Measurements from ENCODE around the gene WNT2.
"Not testable (repeated sequence)": the region's sequence is repeated elsewhere in the genome, so short reads cannot be mapped to it uniquely, and the experiment has no call there.

Gene WNT2

DNA sequence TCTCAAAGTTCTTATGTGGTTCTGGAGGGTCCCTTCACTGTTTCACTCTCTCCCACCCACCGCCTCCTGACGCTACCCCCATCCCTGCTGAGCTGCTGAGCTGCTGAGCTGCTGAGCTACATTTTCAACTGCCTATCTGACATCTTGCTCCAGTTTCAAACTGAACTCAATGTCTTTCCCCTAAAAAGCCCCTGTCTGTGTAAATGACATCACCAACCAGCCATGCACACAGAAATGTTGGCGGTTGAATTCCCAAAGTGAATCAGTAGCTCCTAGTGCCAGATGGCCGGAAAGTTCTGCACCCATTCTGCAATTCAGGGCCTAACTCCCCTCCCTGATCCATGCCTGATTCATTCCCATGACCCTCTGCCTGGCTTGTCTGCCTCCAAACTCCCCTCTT, 71.2 kb downstream of the WNT2 start:
- DNase-seq = no peak

DNA sequence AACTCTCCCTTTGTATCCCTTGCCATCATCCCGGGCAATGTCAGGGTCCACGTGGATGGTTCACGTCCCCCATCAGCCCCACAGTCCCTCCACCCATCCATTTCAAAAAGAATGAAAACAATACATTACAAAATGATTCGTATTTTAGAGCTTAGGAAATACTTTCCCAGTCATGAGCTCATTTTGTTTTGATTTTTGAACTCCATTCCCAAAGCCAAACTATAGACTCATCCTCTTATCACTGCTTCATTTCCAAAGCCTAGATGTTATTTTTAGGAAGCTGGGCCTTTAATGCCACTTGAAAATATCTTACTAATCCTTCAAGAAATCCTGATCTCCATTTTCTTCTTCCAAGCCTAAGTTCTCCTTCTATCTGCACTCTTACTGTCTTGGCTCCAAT, 72.1 kb downstream of the WNT2 start:
- DNase-seq = no peak

DNA sequence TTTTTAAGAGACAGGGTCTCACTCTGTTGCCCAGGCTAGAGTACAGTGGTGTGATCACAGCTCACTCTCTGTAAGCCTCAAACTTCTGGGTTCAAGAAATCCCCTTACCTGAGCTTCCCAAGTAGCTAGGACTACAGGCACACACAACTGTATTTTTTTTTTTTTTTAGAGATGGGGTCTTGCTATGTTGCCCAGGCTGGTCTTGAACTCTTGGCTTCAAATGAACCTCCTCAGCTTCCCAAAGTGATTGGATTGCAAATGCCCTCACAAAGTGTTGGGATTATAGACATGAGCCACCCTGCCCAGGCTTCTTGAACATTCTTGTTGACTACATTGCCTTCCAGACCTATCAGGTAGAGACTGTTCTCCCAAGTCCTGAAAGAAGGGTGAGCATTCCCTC, 72.6 kb downstream of the WNT2 start:
- no peak for DNase-seq

DNA sequence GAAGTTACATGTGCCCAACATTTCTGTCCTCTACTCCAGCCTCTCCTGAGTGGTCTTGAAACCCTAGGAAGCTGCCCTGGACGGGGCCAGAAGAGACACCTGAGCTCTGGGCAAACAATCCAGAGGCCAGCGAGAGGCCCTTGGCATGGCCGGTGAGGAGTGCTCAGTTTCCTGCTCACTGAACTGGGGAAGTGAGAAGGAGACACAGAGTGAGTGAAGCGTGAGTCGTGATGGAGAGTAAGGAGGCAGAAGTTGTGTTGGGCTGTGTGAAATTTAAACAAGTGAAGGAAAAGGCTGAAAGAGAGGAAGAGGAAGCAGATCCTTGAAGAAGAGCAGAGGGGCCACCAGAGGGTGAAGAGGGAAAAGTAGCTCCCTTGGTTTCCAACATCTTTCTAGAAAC, 73.2 kb downstream of the WNT2 start:
- DNase-seq = no peak

DNA sequence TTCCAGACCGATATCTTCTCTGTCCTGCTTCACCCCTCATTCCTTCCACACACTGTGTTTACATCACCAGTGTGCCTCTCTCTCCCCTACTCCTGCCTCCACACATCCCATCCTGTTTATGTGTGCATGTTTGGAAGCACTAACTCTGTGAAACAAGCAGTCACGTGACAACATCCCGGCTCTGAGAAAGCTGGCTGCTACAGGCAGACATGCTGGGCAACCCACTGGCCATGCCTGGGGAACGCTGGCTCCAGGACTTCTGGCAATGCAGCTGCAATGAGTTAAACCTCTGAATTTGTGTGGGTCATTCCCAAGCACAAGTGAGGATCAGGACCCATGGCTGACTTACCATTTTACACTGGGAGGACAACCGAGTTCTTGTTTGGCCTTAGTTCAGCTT, 74.0 kb downstream of the WNT2 start:
- no peak for DNase-seq

DNA sequence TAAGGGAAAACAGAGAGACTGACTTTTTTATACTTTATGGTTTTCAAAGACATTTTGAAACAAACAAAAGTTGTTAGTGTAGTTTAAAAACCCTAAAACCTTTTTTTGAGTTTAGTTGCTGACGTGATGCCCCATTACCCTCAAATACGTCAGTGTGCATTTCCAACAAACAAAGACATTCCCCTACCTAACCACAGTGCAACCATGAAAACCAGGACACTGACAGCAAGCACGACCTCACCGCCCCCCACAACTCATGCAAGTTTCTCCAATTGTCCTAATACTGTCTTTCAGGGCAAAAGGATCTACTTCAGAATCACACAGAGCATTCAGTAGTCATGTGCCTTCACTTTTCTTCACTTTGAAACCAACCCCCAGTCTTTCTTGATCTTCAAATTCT, 75.0 kb downstream of the WNT2 start:
- no peak for DNase-seq

DNA sequence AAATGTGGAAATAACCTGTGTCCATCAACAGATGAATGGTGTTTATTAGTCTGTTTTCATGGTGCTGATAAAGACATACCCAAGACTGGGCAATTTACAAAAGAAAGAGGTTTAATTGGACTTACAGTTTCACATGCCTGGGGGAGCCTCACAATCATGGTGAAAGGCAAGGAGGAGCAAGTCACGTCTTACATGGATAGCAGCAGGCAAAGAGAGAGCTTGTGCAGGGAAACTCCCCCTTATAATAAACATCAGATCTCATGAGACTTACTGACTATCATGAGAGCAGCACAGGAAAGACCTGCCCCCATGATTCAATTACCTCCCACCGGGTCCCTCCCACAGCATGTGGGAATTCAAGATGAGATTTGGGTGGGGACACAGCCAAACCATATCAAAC, 77.2 kb downstream of the WNT2 start:
- DNase-seq = not testable (repeated sequence)

DNA sequence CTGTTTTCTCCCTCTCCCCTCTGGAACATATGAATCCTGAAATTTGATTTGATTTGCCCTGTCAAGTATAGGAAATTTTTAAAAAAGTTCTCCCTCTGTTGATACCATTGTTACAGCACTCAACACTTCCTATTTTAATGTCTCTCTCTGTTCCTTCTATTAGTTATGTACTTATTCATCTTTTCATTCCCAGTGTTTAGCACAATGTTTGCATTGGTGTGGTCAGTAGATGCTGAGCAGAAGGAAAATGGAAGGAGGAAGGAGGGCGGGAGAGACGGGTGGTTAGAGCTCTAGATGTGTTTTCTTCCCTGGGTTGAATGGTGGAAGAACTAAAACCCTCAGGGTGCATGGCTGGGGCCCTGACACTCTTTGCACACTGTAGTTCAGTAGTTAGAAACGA, 79.5 kb downstream of the WNT2 start:
- no peak for DNase-seq

DNA sequence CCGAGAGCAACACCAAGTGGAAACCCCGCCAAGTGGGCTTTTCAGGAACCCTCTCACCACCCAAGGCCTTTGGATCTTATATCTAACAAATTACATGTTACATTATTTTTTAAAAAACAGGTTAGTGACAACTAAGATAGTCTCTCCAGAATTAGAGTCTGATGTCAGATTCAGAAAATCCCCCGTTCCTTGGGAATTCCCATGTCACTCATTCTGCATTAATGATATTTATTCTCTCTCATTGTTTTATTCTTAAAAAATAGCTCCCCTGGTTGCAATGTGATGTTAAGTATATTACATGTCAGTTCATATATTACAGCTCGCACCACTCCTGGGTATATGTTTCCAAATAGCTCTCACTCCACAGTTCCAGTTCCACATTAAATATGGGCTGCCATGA, 81.8 kb downstream of the WNT2 start:
- no peak for DNase-seq

DNA sequence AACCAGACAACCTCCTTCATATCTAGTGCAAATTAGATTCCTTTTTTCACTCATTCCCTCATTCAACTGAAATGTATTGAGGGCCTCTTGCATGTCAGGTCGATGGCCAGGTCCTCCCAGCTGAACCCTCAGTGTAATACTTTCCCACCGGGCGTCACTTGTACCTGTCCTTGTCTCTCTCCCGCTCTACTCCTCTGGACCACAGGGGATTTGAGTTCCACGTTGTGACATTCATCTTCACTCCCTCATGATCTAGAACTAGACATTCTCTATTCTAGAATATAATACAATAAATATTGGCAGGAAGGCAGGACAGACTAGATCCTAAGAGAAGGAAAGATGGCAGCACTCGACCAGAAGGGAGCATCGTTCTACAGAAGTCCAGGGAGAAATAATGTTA, 83.9 kb downstream of the WNT2 start:
- no peak for DNase-seq

DNA sequence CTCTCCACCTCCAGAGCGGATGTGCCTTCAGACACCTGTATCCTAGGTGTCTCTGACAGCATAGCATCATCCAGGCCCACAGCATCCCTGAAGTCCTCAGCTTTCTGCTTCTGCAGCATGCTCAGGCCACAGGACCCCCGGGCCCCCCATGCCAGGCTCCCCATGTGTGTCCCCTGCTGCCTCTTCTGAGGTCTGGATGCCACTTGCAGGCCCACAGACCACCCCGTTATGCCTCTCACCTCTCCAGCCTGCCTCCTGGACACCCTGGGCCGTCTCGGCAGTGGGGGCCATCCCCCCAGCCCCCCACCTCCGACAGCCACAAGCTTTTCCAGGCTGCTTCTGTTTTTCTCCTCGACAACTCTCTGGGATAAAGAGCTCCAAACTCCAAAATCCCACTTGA, 84.4 kb downstream of the WNT2 start:
- no peak for DNase-seq

DNA sequence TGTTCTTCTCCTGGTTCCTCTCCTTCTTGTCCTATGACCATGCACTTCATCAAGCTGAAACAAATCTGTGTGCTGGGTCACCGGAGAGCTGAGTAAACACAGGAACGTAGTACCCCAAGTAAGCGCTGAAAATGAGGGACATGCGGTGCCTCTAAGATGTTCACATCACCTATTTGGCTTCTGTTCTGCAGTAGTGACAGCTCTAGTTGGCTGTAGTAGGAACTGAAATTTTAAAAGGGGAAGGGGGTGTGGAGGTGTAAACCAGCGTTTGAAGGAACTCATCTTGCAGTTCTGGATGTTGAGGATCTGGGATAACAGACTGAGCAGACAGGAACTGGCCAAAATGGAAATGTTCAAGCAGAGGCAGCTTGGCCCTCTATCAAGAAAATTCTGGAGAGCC, 85.2 kb downstream of the WNT2 start:
- DNase-seq = no peak

DNA sequence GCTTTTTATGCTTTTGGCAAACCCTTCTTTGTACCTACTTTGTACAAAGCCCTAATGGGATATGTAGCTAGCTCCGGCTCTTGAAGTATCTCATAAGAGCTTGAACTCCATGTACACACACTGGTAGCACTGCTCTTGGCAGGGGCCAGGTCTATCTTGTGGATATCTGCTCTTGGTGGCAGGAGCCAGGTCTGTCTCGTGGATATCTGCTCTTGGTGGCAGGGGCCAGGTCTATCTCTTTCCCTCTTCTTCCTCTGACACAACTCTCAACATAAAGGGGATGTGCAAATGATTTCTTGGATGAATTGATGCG, 91.9 kb downstream of the WNT2 start:
- DNase-seq = no peak

DNA sequence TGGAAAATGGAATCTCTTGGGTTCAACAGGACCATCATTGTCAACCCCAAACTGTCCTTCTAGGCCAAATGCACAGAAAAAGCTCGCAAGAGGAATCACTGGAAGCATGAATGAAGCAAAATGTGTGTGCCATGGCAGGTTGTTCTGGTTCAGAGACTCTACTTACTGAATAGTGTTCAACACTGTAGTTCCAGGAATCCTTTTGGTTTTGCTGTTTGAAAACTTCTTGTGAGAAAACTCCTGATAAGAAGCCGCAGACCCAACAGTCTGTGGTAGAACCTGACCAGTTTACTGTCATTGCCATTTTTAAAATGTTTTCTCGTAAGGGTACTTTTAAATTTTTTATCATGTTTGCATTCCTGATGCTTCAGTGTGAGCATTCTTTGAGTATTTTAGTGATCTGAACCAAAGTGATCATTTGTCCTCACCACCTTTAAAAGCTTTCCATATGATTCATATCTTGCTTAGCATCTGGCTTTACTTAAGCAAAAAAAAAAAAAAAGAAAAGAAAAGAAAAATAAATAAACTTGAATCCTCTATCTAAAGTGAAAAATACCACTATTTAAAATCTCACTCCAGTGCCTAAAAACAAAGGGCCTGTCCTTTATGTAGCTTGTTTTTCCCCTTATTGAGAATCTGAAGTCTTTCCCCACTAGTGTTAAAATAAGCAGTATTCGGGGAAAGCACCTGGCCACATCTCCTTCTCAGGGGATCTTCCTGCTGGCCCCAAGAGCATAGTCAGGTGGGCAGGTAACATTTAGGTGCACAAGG, 92.4 kb downstream of the WNT2 start:
- DNase-seq = no peak

DNA sequence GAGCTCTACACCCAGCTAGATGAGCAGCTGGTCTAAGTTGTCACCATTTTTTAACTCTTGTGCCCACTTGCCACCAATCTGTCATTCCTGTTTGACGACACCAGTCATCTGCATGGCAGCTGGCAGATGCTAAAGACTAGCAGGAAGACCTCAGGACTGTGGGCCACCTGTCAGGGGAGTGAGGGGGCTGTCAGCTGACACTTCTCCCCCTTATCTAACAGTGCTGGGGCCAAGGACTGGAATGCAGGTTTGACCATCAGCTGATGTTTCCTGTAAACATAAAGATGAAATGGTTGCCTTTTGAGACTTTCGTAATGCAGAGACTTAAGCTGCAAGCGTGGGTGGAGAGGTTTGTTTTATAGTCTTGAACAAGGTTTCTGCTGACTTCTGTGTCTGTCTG, 93.5 kb downstream of the WNT2 start:
- no peak for DNase-seq

DNA sequence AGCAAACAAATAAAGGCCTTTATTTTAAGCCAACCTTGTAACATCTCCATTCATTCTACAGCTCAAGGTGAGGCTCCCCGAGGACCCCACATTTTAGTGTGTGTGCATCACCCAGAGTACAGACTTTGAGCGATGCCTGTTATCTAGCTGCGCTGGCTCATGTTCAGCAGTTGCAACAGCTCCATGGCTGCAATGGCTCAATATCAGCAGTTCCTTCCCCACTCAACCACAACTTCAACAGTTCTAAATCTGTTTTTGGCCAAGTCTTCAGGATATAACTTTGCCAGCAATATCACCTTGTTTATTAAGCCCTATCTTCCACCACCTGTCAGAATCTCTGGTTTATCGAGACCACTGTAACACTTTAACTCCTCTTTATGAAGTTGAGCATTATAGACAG, 95.8 kb downstream of the WNT2 start:
- DNase-seq = no peak

DNA sequence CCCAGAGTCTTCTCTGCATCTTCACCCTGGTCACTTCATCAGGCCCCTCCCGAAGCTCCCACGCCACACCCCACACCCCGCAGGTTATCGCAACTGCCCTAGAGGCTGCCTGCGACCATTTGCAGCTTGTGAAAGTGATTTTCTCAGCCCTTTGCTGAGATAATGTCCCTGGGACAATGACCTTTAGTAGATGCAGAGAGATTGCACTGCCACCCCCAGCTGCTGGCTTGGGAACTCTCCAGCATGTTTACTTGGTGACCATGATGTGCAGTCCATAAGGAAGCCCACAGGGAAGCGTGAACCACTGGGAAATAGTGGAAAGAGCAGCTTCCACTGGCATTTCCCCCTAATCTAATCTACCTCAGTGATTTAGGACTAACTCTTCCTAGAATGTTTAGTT, 97.3 kb downstream of the WNT2 start:
- no peak for DNase-seq
